Pancreas (tissue), 10 donors: ENCODE measurements around the gene ATP1B2. TPM values are rescaled to one million over a fixed set of nuclear protein-coding genes. Genes with fewer than 3 reads are reported as not detected.

ENCODE experiments used
- ATAC-seq, 4 donors: fragments of 200-7000 bp; cut with Tn5 transposase; one replicate each; pipeline versions ENCODE4 v1.8.0 to v1.9.1; 2020; ENCODE audit warnings: mild to moderate bottlenecking in 4 of 4, moderate library complexity in 4 of 4
- DNase-seq, 6 donors: peaks; one replicate each; pipeline ENCODE4 v3.0.0-alpha.2; 2020
- FAIRE-seq: peaks from 2 replicates; lab custom pipeline; 2012; peaks lifted over from hg19 to GRCh38; lab: Jason Lieb, UNC
- H3K27ac ChIP-seq, 4 donors: fragments of 200-600 bp; sonication (generic); 1 replicate in 3 of 4; 2 replicates in 1 of 4; pipeline versions ENCODE4 v1.5.0 to v1.8.0; 2020
- H3K27me3 ChIP-seq, 4 donors: fragments of 200-600 bp; one replicate each; pipeline ENCODE4 v1.8.0; 2021
- H3K36me3 ChIP-seq, 3 donors: fragments of 200-600 bp; sonication (generic) in 1 of 3; one replicate each; pipeline versions ENCODE4 v1.5.0 to v1.8.0; 2020 to 2021
- H3K4me1 ChIP-seq, 3 donors: fragments of 200-600 bp; one replicate each; pipeline ENCODE4 v1.8.0; 2021
- H3K4me3 ChIP-seq, 4 donors: fragments of 200-600 bp; sonication (generic) in 2 of 4; one replicate each; pipeline versions ENCODE4 v1.5.0 to v1.8.0; 2020 to 2021
- H3K9me3 ChIP-seq, 4 donors: fragments of 200-600 bp; one replicate each; pipeline ENCODE4 v1.8.0; 2021
- CTCF ChIP-seq, 4 donors: fragments of 200-600 bp; sonication (generic) in 3 of 4; IDR thresholded peaks; one replicate each; pipeline versions ENCODE4 v1.5.0 to v1.8.0; 2021; ENCODE audit warnings: antibody characterized with exemption in 4 of 4
- WGBS, 2 donors: extraction: QIAGEN DNeasy Blood & Tissue Kit; methylation state at CpG; one replicate each; pipeline ENCODE4 v1.1.7; 2013; 5-methylcytosine and 5-hydroxymethylcytosine counted together
- intact Hi-C, 3 donors: fragments of 100-400 bp; cut with DNase I; formaldehyde crosslinking; loops; one replicate each; pipeline versions ENCODE4 v1.11.1 to v1.14.2; 2022
- polyA plus RNA-seq, 2 donors: library from polyadenylated mRNA; stranded (reverse); fragments of 200-250 nt; gene quantifications; one replicate each; pipeline ENCODE4 v1.2.3, GENCODE V29; 2013
- total RNA-seq, 6 donors: library from RNA; stranded (reverse); fragmentation: NEBNext Ultra II Directional in 4 of 6; extraction: Animal tissue kit (Norgen Biotek cat#: 25700) in 4 of 6; gene quantifications; one replicate each; pipeline versions ENCODE4 v1.2.1 to v1.2.4, GENCODE V29; 2021 to 2023
- donor health status: healthy with polysubstance abuse.
- donor health status: DM: no; HTN: no; CAD: no; lungs with moderate emphysema.
- donor health status: DM: no; HTN: no; CAD: no.
- donor health status: control.
- donor health status: control.
- donor health status: Bipolar disorder and iron deficiency.
- donor health status: DM: yes; HTN: yes; CAD: no.
- donor health status: DM: no; HTN: no; CAD: no.
- donor health status: DM: no; HTN: no; CAD: no.
- donor health status: DM: yes; HTN: yes; CAD: no.

Gene ATP1B2
- total and polyA plus RNA-seq, 8 donors, result 0.79 to 6.7 (median 1.3) TPM

GRCh38 chr17:7685533-7686221, 35.0 kb downstream of the ATP1B2 start:
- peak; percentile 69 to 85 (median 78) for ATAC-seq
- peaks cover 3 to 25% (median 19%) of the 10 kb centered on the region in 3 donors for H3K4me1 ChIP-seq
- no peak for FAIRE-seq
- peak overlapping the region; percentile 93 to 98 (median 97) for H3K27ac ChIP-seq
- DNase-seq, result peak; percentile 90 to 94 (median 92)
- WGBS, 2 donors, result 1 to 2% methylated on average over 44 of the region's 44 CpGs
- no peaks in the 10 kb centered on the region for H3K27me3 ChIP-seq
- no peaks in the 10 kb centered on the region for H3K36me3 ChIP-seq
- H3K9me3 ChIP-seq, result no peaks in the 10 kb centered on the region
- intact Hi-C loops, result no loop called here
- peak overlapping the region; percentile 43 to 91 (median 64) for H3K4me3 ChIP-seq
- no peak for TF ChIP-seq CTCF (IDR thresholded peaks at IDR 0.05)

- Histone ChIP-seq H3K4me1 (peaks cover 3 to 25% (median 19%) of the 10 kb centered on the region in 3 donors), H3K27me3 (no peaks in the 10 kb centered on the region), H3K27ac (peak overlapping the region; percentile 93 to 98 (median 97)), H3K36me3 (no peaks in the 10 kb centered on the region), H3K4me3 (peak overlapping the region; percentile 43 to 91 (median 64)), H3K9me3 (no peaks in the 10 kb centered on the region)
- TF ChIP-seq CTCF (IDR thresholded peaks at IDR 0.05), result no peak
- intact Hi-C loops, result no loop called here
- ATAC-seq (peak; percentile 59 to 72 (median 66)), DNase-seq (peak in 5 of 6 donors; percentile 71 to 82 (median 76)), FAIRE-seq (no peak)
- 0 to 1% methylated on average over 30 of the region's 30 CpGs for WGBS, 2 donors
These were observed 35.7 kb downstream of the ATP1B2 start for GRCh38 chr17:7686222-7687071.

GRCh38 chr17:7687072-7687907, 36.6 kb downstream of the ATP1B2 start, which contains the start of gene TP53:
TSS of gene TP53 (minus strand) at chr17:7687490. CDS start at chr17:7676594, 10,896 bp downstream.
- intact Hi-C loops, result no loop called here
- 0% methylated on average over 30 of the region's 30 CpGs for WGBS, 2 donors
- DNase-seq, result peak; percentile 79 to 93 (median 90)
- ATAC-seq, result peak; percentile 72 to 85 (median 76)
- Histone ChIP-seq H3K4me1 (peaks cover 3 to 25% (median 19%) of the 10 kb centered on the region in 3 donors), H3K36me3 (no peaks in the 10 kb centered on the region), H3K27me3 (no peaks in the 10 kb centered on the region), H3K9me3 (no peaks in the 10 kb centered on the region), H3K27ac (peak within 1 kb of the TSS; percentile 93 to 98 (median 97)), H3K4me3 (peak within 1 kb of the TSS; percentile 45 to 91 (median 64))
- no peak for TF ChIP-seq CTCF (IDR thresholded peaks at IDR 0.05)
- peak; percentile 39 for FAIRE-seq

DNA sequence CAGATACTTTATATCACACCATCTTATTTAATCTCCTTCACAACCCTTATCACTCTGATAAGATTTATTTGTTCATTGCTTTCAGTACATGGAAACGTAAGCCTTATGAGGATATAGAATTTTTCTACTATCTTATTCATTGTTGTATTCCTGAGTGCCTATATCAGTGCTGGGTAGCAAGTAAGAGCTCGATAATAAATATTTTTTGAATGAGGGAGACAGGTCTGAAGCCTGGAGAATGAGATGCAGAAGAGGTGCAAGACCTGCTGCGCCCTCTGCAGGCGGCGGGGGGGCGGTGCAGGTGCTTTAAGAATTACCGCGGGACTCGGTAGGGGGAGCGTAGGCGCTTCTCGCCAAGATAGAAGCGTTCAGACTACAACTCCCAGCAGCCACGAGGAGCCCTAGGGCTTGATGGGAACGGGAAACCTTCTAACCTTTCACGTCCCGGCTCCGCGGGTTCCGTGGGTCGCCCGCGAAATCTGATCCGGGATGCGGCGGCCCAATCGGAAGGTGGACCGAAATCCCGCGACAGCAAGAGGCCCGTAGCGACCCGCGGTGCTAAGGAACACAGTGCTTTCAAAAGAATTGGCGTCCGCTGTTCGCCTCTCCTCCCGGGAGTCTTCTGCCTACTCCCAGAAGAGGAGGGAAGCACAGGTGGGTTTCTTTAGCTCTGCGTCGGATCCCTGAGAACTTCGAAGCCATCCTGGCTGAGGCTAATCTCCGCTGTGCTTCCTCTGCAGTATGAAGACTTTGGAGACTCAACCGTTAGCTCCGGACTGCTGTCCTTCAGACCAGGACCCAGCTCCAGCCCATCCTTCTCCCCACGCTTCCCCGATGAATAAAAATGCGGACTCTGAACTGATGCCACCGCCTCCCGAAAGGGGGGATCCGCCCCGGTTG, 37.4 kb downstream of the ATP1B2 start, which contains the start of gene WRAP53:
WRAP53 (plus strand) TSS at position 570 of the 900 bp plus-strand sequence; CDS start at position 742, 172 bp downstream.
- Histone ChIP-seq H3K27ac (peak within 1 kb of the TSS; percentile 93 to 98 (median 97)), H3K4me3 (peak within 1 kb of the TSS; percentile 45 to 91 (median 64)), H3K4me1 (peaks cover 3 to 25% (median 19%) of the 10 kb centered on the region in 3 donors), H3K9me3 (no peaks in the 10 kb centered on the region), H3K27me3 (no peaks in the 10 kb centered on the region), H3K36me3 (no peaks in the 10 kb centered on the region)
- 0% methylated on average over 51 of the region's 51 CpGs for WGBS, 2 donors
- TF ChIP-seq CTCF (IDR thresholded peaks at IDR 0.05), result peak; percentile 92 to 99 (median 98)
- intact Hi-C loops, result no loop called here
- DNase-seq, result peak; percentile 95 to 98 (median 97)
- ATAC-seq, result peak; percentile 82 to 89 (median 86)
- FAIRE-seq, result peak; percentile 91
